ENCODE data around the gene SMIM38. TPM values are rescaled to one million over a fixed set of nuclear protein-coding genes. Genes with fewer than 3 reads are reported as not detected.

Gene SMIM38
- total RNA-seq, 1 experiment from 2014 or later = 0.54 TPM

DNA sequence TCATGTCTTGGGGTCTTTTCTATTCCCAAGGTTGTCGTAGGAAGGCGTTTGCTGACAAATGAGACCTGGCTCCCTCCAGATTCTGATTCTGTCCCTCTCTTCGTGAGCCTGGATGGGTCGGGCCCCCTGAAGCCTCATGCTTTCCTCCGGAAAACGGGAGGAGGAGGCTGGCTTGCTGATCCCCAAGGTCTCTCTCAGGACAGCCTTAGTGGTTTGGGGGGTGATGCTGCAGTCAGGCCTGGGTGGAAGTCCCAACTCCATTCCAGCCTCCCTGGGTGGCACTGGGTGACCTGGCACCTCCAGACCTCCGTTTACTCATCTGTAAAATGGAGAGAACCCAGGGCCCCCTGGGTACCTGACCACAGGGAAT lies 23.4 kb upstream of the SMIM38 start:
- DNase-seq (ENCODE audit: low read depth, low spot score) (no peak), ATAC-seq (no peak)
- no peaks in the 10 kb centered on the region for H3K9me2 ChIP-seq (ENCODE audit: insufficient read depth)
- H4K20me1 ChIP-seq (ENCODE audit: insufficient read depth) = no peaks in the 10 kb centered on the region
- H3K9me3 ChIP-seq (ENCODE audit: control insufficient read depth in 1 of 2, insufficient read depth in 1 of 2, low read depth in 1 of 2, low read length in 2 of 2) = peaks cover 0 to 12% of the 10 kb centered on the region in 2 experiments; a peak in 1 of 4 replicates
- TF ChIP-seq CEBPB (IDR thresholded peaks at IDR 0.05; ENCODE audit: low read depth) (no peak), EZH2 (IDR thresholded peaks at IDR 0.05) (no peak), ZNF274 (IDR thresholded peaks at IDR 0.05; ENCODE audit: low read depth, low read length) (no peak), ZBTB33 (IDR thresholded peaks at IDR 0.05; ENCODE audit: extremely low read depth, insufficient replicate concordance, low read length) (no peak), EZH2phosphoT487 (IDR thresholded peaks at IDR 0.05; ENCODE audit: borderline replicate concordance) (no peak), FOSL1 (IDR thresholded peaks at IDR 0.05; ENCODE audit: low read depth) (no peak), CTCF (IDR thresholded peaks at IDR 0.05 in 2 of 3, conservative IDR thresholded peaks at IDR 0.05 in 1 of 3; ENCODE audit: borderline replicate concordance in 1 of 3, insufficient read depth in 1 of 3, low read depth in 2 of 3, low read length in 2 of 3) (no peak), POLR2A (IDR thresholded peaks at IDR 0.05; ENCODE audit: borderline replicate concordance, extremely low read depth, insufficient read depth, insufficient read length) (no peak), ELF1 (IDR thresholded peaks at IDR 0.05; ENCODE audit: borderline replicate concordance, low read depth) (no peak), POLR2AphosphoS5 (IDR thresholded peaks at IDR 0.05; ENCODE audit: low read depth, low read length) (no peak), TCF7L2 (IDR thresholded peaks at IDR 0.05; ENCODE audit: borderline replicate concordance, extremely low read depth, insufficient read depth, insufficient read length) (no peak)
- TF ChIP-seq, protein P1, sequence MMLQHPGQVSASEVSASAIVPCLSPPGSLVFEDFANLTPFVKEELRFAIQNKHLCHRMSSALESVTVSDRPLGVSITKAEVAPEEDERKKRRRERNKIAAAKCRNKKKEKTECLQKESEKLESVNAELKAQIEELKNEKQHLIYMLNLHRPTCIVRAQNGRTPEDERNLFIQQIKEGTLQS (IDR thresholded peaks at IDR 0.05) = no peak
- TF ChIP-seq, protein P2, sequence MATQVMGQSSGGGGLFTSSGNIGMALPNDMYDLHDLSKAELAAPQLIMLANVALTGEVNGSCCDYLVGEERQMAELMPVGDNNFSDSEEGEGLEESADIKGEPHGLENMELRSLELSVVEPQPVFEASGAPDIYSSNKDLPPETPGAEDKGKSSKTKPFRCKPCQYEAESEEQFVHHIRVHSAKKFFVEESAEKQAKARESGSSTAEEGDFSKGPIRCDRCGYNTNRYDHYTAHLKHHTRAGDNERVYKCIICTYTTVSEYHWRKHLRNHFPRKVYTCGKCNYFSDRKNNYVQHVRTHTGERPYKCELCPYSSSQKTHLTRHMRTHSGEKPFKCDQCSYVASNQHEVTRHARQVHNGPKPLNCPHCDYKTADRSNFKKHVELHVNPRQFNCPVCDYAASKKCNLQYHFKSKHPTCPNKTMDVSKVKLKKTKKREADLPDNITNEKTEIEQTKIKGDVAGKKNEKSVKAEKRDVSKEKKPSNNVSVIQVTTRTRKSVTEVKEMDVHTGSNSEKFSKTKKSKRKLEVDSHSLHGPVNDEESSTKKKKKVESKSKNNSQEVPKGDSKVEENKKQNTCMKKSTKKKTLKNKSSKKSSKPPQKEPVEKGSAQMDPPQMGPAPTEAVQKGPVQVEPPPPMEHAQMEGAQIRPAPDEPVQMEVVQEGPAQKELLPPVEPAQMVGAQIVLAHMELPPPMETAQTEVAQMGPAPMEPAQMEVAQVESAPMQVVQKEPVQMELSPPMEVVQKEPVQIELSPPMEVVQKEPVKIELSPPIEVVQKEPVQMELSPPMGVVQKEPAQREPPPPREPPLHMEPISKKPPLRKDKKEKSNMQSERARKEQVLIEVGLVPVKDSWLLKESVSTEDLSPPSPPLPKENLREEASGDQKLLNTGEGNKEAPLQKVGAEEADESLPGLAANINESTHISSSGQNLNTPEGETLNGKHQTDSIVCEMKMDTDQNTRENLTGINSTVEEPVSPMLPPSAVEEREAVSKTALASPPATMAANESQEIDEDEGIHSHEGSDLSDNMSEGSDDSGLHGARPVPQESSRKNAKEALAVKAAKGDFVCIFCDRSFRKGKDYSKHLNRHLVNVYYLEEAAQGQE (IDR thresholded peaks at IDR 0.05; ENCODE audit: low read depth) = no peak
- ChIA-PET CTCF (interaction anchor here (0.9 to 2.5 kb wide), 16 partner anchors 8 to 708 kb away, joined by 3 to 32 read pairs (median 6); partner anchors contain the start of genes MYEOV and SMIM38), RAD21 (ENCODE audit: low non-redundant PET in 1 of 2, low total read pairs in 2 of 2, uncharacterized antibody in 2 of 2, unreplicated experiment in 2 of 2) (interaction anchor here (1.1 to 1.6 kb wide), 7 partner anchors 9 to 538 kb away, joined by 3 to 8 read pairs (median 5); partner anchors contain the start of gene MYEOV (in 2 of the 2)), POLR2A (interaction anchor here (1.1 to 1.5 kb wide), 2 partner anchors 161 to 166 kb away, joined by 5 to 16 read pairs; partner anchors contain the start of gene MYEOV)
- peaks cover 19 to 28% of the 10 kb centered on the region in 2 experiments for H3K4me1 ChIP-seq (ENCODE audit: control insufficient read depth in 1 of 2, insufficient read depth in 2 of 2, low read length in 2 of 2)
- H3K9ac ChIP-seq (ENCODE audit: low read length) = peak overlapping the region; percentile 48; the same call in 1 of the 2 replicates
- BruUV-seq (replicated peaks) = no TSS peak
- intact Hi-C loops (cut with micrococcal nuclease) = no loop called here
- H3K36me3 ChIP-seq (ENCODE audit: control insufficient read depth in 1 of 2, insufficient read depth in 2 of 2, low read length in 2 of 2) = no peaks in the 10 kb centered on the region
- no peaks in the 10 kb centered on the region for H3K27me3 ChIP-seq (ENCODE audit: insufficient read depth, low read length)
- H2AFZ ChIP-seq (ENCODE audit: low read depth, low read length, poor library complexity, severe bottlenecking) = no peak overlapping the region
- H3K4me2 ChIP-seq (ENCODE audit: low read length) = peak overlapping the region; percentile 54; the same call in 1 of the 2 replicates
- no peak overlapping the region for H3K4me3 ChIP-seq (replicated peaks in 1 of 2; ENCODE audit: low read depth in 1 of 2, low read length in 2 of 2)
- no peaks in the 10 kb centered on the region for H3K79me2 ChIP-seq (ENCODE audit: insufficient read depth, low read length)
- H3K27ac ChIP-seq (ENCODE audit: low read depth, low read length) = peak overlapping the region; percentile 50
